ENCODE data around the gene BMP6.

Gene BMP6

DNA sequence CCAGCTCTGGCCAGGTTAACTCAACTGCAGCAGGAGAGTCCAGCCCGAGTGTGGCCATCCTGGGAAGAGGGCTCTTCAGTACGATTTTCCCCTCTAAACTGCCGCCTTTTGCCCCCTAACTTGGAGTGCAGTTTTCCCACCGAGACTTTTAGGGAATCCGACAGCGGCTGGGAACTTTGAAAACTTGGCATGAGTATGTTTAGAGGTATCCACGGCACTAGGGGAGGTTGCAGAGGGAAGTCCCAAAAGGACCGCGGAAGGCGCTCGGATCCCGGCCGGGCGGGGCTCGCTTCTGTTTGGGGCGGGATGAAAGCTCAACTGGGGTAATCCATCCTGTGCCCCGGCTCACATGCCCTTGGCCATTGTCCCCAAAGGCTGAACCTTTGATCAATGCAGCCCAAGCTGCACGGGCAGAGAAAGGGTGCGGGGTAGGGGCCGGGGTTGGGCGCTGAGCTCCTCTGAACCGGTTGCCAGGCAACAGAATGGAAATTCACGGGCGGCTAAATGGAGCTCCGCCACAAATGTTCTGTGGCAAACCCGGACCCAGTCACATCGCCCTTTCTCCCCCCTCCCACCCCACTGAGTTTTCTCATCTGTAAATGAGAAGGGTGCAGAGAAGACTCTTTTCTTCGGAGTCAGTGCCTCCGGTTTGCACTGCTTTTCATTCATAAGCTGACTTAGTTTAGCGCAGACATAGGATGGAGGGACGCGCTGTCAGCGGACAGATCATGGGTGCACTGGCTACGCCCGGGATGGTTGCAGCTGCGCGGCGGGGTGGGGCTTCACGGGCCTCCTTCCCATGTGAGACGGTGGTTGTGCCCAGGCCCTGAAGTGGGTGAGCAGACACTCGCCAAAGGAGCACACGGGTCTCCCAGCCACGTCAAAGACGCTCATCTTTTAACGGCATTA is 2.3 kb downstream of the BMP6 start:
- TF ChIP-seq, protein P1, sequence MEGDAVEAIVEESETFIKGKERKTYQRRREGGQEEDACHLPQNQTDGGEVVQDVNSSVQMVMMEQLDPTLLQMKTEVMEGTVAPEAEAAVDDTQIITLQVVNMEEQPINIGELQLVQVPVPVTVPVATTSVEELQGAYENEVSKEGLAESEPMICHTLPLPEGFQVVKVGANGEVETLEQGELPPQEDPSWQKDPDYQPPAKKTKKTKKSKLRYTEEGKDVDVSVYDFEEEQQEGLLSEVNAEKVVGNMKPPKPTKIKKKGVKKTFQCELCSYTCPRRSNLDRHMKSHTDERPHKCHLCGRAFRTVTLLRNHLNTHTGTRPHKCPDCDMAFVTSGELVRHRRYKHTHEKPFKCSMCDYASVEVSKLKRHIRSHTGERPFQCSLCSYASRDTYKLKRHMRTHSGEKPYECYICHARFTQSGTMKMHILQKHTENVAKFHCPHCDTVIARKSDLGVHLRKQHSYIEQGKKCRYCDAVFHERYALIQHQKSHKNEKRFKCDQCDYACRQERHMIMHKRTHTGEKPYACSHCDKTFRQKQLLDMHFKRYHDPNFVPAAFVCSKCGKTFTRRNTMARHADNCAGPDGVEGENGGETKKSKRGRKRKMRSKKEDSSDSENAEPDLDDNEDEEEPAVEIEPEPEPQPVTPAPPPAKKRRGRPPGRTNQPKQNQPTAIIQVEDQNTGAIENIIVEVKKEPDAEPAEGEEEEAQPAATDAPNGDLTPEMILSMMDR (conservative IDR thresholded peaks at IDR 0.05), result no peak
- no peak for TF ChIP-seq ZFX (IDR thresholded peaks at IDR 0.05)
- H3K27ac ChIP-seq, result no peak overlapping the region

DNA sequence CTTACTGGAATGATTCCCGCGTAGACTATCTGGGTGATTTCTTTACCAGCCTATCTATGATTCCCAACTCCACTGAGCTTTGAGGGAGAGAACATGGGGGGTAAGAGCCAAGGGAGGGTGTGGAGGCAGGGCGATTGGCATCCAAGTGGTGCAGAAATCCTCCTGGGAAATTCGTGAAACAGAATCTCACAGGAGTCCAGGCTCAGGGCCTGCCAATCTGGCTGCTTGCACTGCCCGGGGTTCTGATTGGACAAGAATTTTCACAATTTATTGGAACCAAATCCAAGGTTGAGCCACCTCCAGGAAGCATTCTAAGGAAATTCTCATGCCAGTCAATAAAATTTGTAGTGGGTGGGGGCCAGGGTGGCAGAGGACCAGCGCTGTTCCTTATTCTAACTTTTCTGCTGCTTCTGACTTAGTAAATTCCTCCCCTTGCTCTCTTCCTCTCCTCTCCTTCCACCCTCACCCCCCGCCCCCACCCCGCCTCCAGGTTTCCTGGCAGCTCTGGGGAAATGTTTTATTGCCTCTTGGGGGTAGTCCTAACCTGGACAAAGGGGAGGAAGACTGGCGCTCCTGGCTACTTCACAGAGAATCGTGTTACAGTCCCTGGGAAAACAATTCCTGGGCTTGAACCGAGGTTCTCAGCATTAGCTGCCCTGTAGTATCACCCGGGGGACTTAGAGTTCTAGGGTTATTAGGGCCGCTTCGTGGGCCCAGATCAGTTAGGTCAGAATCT is 3.1 kb downstream of the BMP6 start:
- TF ChIP-seq, protein P1 (conservative IDR thresholded peaks at IDR 0.05), result no peak
- no peak for TF ChIP-seq ZFX (IDR thresholded peaks at IDR 0.05)
- no peak overlapping the region for H3K27ac ChIP-seq

DNA sequence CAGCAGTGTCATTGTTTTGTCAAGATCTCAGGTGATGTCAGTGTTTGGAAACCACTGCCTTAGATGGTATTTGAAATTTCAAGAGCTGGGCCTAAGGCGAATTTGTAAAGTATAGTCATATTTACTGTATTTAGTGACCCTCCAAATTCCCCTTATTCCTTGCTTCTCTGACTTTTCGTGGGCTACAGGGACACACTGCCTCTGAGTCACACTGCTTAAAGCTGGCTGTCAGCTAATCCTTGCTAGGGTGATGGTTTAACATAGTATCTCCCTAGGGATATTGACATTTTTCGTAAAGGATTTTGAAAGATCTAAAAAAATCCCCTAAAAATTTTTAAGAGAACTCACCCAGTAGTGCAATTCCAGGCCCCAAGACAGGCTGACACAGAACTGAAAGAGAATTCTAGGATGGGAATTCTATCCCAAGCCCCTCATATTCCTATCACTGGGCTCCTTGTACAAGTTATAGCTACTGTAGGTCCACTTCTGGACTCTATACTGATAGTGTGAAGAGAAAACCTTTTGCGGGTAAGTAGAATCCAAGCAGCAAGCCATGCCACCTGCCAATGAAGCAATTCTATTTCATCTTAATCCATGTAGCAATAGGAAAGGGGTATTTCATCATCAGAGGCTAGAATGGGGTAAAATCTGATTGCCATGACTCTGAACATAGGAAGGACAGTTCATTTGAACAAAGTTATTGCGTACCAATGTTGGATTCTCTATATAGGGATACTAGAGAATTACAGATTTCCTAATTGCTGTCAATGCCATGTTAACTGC is 4.3 kb downstream of the BMP6 start:
- TF ChIP-seq, protein P1 (conservative IDR thresholded peaks at IDR 0.05), result no peak
- TF ChIP-seq ZFX (IDR thresholded peaks at IDR 0.05), result no peak
- no peak overlapping the region for H3K27ac ChIP-seq

DNA sequence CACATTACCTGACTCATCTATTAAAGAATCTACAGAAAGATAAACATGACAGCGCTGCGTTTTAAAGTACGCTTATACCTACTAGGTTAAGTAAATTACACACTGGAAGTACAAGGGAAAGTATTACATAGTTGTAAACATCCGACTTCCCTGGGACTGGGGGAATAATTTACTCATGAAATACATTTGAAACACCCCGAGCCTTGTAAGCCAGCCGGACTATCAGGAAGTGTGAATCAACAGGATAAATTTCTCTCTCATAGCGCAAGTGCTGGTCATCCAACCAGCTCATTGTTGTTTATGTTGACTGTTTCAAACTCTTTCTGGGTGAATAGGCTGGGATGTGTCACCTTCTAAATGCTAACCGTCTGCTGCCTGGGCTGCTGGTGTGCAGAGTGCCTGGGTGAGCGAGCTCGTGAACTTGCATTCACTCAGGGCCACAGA is 4.9 kb downstream of the BMP6 start:
- no peak overlapping the region for H3K27ac ChIP-seq
- no peak for TF ChIP-seq ZFX (IDR thresholded peaks at IDR 0.05)
- TF ChIP-seq, protein P1 (conservative IDR thresholded peaks at IDR 0.05), result no peak

DNA sequence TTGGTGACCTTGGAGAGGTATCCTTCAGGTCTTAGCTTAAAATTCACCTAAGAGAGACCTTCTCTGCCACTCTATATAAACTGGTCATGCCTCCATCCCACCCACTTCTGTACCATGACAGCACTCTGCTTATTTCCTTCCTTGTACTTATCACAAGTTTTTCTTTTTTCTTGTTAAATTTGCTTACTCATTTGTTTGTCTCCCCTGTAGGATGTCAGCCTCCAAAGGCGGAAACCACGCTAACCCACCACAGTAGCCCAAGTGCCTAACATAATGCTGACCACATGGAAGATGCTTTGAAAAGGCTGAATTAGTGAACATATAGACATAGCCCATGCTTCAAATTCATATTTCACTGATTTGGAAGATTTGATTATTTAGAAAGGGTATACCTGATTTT is 5.4 kb downstream of the BMP6 start:
- H3K27ac ChIP-seq, result no peak overlapping the region
- no peak for TF ChIP-seq ZFX (IDR thresholded peaks at IDR 0.05)
- TF ChIP-seq, protein P1 (conservative IDR thresholded peaks at IDR 0.05), result no peak

DNA sequence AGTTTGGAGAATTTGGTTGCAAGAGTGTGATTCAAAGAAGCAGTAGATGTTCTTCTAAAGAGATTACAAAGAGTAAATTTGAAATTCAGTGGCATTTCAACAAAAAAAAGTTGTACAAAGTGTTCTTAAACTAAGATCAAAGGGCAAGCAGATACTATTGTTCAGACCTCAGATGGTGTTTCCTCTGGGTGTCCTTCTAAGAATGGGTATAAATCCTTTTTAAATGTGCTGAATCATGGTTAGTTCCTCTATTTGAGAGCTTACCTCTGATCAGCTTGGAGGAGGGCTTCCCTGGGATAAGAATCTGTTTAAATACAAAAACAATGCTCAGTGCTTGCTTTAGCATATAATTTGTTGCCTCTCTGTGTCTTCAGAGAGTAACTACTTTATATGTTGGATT is 6.3 kb downstream of the BMP6 start:
- TF ChIP-seq, protein P1 (conservative IDR thresholded peaks at IDR 0.05), result no peak
- no peak for TF ChIP-seq ZFX (IDR thresholded peaks at IDR 0.05)
- no peak overlapping the region for H3K27ac ChIP-seq

All from C4-2B (cell line).